ENCODE data around the gene MED27. TPM values are rescaled to one million over a fixed set of nuclear protein-coding genes. Genes with fewer than 3 reads are reported as not detected.
A peak's percentile ranks its signal among the peaks of the same experiment; 100 is the strongest.

The MED27 gene
- total RNA-seq, 1 donor from 2014 or later = 25.1 TPM

DNA sequence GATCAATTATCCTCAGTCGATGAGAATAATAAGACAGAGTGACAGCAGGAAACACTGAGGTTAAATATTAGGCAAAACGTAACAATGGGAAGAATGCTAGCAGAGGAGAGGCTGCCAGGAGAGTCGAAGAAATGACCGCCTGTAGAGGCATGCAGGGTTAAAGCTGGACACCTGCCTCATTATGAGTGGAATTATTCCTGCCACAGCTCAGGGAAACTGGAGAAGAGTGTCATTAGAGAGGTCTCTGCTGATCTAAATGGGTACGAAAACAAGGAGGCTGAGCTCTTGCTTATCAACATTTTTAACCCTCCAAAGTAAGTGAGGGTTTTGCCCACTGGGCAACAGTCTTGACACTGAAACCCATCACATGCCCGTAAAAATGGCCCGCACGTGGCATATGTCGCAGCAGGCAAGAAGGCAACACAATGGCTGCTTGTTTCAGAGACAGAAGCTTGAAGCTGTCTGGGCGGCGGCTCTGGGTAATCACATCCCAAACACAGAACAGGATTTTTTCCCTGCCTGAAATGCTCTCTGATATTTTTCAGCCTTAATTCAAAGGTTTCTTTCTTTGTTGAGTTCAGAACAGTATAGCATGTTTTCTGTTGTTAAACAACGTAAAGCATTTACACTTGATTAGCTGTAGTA, 118.7 kb downstream of the MED27 start:
- no peak for DNase-seq (ENCODE audit: low spot score, unreplicated experiment)
- H3K27ac Mint-ChIP-seq = no peak overlapping the region

DNA sequence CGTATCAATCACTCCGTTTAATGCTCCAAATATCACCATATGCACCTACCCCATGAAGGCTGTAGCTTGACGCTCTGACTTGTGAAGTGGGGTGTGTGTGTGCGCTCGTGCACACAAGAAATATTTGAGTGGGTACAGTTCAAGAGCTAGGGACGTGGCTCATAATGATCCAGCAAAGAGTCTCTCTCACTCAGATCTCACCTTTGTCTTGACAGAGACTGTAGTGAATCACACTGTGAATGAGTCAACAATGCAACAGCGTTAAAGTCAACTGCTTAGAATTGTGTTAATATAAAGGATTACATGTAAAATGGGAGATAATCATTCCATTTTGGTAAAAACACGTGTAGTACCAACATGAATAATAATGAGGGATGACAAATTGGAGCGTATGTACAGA, 119.4 kb downstream of the MED27 start:
- Mint-ChIP-seq H3K9me3 (ENCODE audit: low read depth) (no peaks in the 10 kb centered on the region), H3K4me1 (ENCODE audit: low read depth) (peaks cover 15% of the 10 kb centered on the region), H3K27me3 (no peaks in the 10 kb centered on the region), H3K4me3 (ENCODE audit: low read depth) (no peak overlapping the region), H3K27ac (no peak overlapping the region), H3K36me3 (ENCODE audit: insufficient read depth) (peaks cover 3% of the 10 kb centered on the region)
- no peak for DNase-seq (ENCODE audit: low spot score, unreplicated experiment)
- TF ChIP-seq, protein P1, sequence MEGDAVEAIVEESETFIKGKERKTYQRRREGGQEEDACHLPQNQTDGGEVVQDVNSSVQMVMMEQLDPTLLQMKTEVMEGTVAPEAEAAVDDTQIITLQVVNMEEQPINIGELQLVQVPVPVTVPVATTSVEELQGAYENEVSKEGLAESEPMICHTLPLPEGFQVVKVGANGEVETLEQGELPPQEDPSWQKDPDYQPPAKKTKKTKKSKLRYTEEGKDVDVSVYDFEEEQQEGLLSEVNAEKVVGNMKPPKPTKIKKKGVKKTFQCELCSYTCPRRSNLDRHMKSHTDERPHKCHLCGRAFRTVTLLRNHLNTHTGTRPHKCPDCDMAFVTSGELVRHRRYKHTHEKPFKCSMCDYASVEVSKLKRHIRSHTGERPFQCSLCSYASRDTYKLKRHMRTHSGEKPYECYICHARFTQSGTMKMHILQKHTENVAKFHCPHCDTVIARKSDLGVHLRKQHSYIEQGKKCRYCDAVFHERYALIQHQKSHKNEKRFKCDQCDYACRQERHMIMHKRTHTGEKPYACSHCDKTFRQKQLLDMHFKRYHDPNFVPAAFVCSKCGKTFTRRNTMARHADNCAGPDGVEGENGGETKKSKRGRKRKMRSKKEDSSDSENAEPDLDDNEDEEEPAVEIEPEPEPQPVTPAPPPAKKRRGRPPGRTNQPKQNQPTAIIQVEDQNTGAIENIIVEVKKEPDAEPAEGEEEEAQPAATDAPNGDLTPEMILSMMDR (IDR thresholded peaks at IDR 0.05; ENCODE audit: unreplicated experiment) = no peak

More for the DNA sequence above, 118.7 kb downstream of the MED27 start:
- no peaks in the 10 kb centered on the region for H3K9me3 Mint-ChIP-seq (ENCODE audit: low read depth)
- no peaks in the 10 kb centered on the region for H3K27me3 Mint-ChIP-seq
- TF ChIP-seq, protein P1 (IDR thresholded peaks at IDR 0.05; ENCODE audit: unreplicated experiment) = no peak
- H3K4me1 Mint-ChIP-seq (ENCODE audit: low read depth) = peaks cover 15% of the 10 kb centered on the region
- peaks cover 3% of the 10 kb centered on the region for H3K36me3 Mint-ChIP-seq (ENCODE audit: insufficient read depth)
- no peak overlapping the region for H3K4me3 Mint-ChIP-seq (ENCODE audit: low read depth)

DNA sequence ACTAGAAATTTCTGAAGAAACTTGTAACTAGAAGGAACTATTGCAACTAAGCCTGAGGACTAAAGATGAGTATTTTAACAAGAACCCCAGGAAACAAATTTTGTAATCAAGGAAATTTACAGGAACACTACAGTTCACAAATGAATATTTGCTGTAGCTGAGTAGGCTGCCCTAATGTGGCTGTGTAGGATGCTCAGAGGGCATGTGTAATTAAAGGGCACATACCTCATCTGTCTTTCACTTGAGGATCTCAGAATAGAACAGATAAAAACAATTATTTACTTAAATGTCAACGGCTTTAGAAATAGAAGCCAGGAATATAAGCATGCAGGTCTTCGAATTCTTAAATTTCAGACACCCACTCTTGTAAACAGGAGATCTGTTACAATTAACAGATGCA, 119.8 kb downstream of the MED27 start:
- Mint-ChIP-seq H3K36me3 (ENCODE audit: insufficient read depth) (peaks cover 3% of the 10 kb centered on the region), H3K4me3 (ENCODE audit: low read depth) (no peak overlapping the region), H3K27me3 (no peaks in the 10 kb centered on the region), H3K4me1 (ENCODE audit: low read depth) (peaks cover 15% of the 10 kb centered on the region), H3K27ac (no peak overlapping the region), H3K9me3 (ENCODE audit: low read depth) (no peaks in the 10 kb centered on the region)
- DNase-seq (ENCODE audit: low spot score, unreplicated experiment) = no peak
- TF ChIP-seq, protein P1 (IDR thresholded peaks at IDR 0.05; ENCODE audit: unreplicated experiment) = no peak

DNA sequence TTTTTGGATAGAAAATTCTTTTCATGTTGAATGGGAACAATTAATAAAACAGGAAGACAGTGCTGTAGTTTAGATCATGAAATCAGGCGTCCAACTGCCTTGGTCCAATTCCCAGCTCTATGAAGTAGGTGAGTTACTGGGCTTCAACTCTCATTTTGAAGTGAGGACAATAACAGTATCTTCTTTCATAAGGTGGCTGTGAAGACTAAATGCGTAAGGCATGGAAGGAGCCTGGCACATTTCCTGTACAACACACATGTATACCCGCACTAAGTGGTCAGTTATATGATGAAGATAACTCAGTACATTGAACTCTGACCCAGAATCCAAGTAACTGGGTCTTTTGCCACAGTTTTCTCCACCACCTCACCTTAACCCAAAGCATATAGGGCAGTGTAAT, 120.6 kb downstream of the MED27 start:
- DNase-seq (ENCODE audit: low spot score, unreplicated experiment) = no peak

DNA sequence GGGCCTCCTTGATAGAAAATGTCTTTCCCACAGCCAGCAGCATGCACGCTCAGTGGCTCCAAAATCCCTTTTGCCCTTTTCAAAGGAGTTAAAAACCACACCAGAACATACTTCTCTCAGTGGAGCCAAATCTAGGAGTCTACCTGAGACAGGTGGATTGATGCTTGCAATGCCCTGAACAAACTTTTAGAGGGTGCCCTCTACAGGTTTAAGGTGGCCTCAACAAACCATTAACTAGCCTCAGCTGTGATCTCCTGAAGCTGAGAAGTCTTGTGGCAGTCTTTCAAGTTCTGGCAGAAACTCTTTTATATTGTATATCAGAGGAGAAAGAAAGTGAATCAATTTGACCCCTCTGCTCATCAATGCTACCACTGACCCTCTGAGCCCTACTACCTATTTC, 125.4 kb downstream of the MED27 start:
- Mint-ChIP-seq H3K36me3 (ENCODE audit: insufficient read depth) (no peaks in the 10 kb centered on the region), H3K4me3 (ENCODE audit: low read depth) (no peak overlapping the region), H3K27ac (no peak overlapping the region), H3K27me3 (no peaks in the 10 kb centered on the region), H3K9me3 (ENCODE audit: low read depth) (no peaks in the 10 kb centered on the region), H3K4me1 (ENCODE audit: low read depth) (no peaks in the 10 kb centered on the region)
- TF ChIP-seq, protein P1 (IDR thresholded peaks at IDR 0.05; ENCODE audit: unreplicated experiment) = peak; percentile 56
- DNase-seq (ENCODE audit: low spot score, unreplicated experiment) = no peak

More for the DNA sequence above, 120.6 kb downstream of the MED27 start:
- Mint-ChIP-seq H3K27me3 (no peaks in the 10 kb centered on the region), H3K9me3 (ENCODE audit: low read depth) (no peaks in the 10 kb centered on the region), H3K36me3 (ENCODE audit: insufficient read depth) (peaks cover 3% of the 10 kb centered on the region), H3K4me3 (ENCODE audit: low read depth) (no peak overlapping the region), H3K27ac (no peak overlapping the region), H3K4me1 (ENCODE audit: low read depth) (peaks cover 15% of the 10 kb centered on the region)
- TF ChIP-seq, protein P1 (IDR thresholded peaks at IDR 0.05; ENCODE audit: unreplicated experiment) = no peak

Measured in progenitor cell of endocrine pancreas (in vitro differentiated cells).